IMR-90 (cell line): ENCODE data around the gene GPR139. TPM values are rescaled to one million over a fixed set of nuclear protein-coding genes. Genes with fewer than 3 reads are reported as not detected.

Source experiments
- ATAC-seq: fragments of 200-7000 bp; cut with Tn5 transposase; 2 replicates; pipeline ENCODE4 v1.9.1; 2020; ENCODE audit warnings: low read depth, mild to moderate bottlenecking, moderate library complexity
- BruUV-seq: library from RNA; stranded (reverse); fragments of 400-500 nt; replicated peaks from 2 replicates; lab custom pipeline; 2021; lab: Mats Ljungman, UMichigan
- CTCF ChIA-PET: fragments of 300-600 bp; formaldehyde crosslinking; extraction: SDS; loops from one replicate; lab custom pipeline; 2021; ENCODE audit warnings: antibody characterized with exemption; lab: Yijun Ruan, JAX
- POLR2A ChIA-PET: fragments of 300-600 bp; sonication (Branson Sonifier 250); formaldehyde crosslinking; loops from one replicate; lab custom pipeline; 2022; ENCODE audit warnings: antibody characterized with exemption; ENCODE audit not compliant: unreplicated experiment; lab: Charles Lee
- DNase-seq: peaks from one replicate; pipeline ENCODE4 v3.0.0; 2013
- H2AFZ ChIP-seq: replicated peaks from 2 replicates; pipeline ENCODE3; 2013; ENCODE audit warnings: low read length, mild to moderate bottlenecking; ENCODE audit not compliant: poor library complexity
- H2AK5ac ChIP-seq: 2 replicates; pipeline ENCODE4 v1.6.1; 2013; ENCODE audit warnings: low read depth, low read length, inconsistent platforms
- H2AK9ac ChIP-seq: replicated peaks from 2 replicates; pipeline ENCODE3; 2013; ENCODE audit warnings: mild to moderate bottlenecking, low read depth, low read length, moderate library complexity; ENCODE audit not compliant: poor library complexity
- H2BK120ac ChIP-seq: 2 replicates; pipeline ENCODE4 v1.6.1; 2013; ENCODE audit warnings: low read depth, low read length, inconsistent platforms
- H2BK15ac ChIP-seq: 3 replicates; pipeline ENCODE4 v1.6.1; 2013; ENCODE audit warnings: low read depth, low read length, inconsistent platforms
- H2BK20ac ChIP-seq: 2 replicates; pipeline ENCODE4 v1.6.1; 2013; ENCODE audit warnings: low read depth, mild to moderate bottlenecking, inconsistent platforms, low read length, moderate library complexity
- H2BK5ac ChIP-seq: 2 replicates; pipeline ENCODE4 v1.6.1; 2013; ENCODE audit warnings: mild to moderate bottlenecking, low read depth, low read length, inconsistent platforms; ENCODE audit not compliant: poor library complexity, severe bottlenecking
- H3K14ac ChIP-seq: replicated peaks from 2 replicates; pipeline ENCODE4 v1.6.1; 2013; ENCODE audit warnings: low read depth, low read length, inconsistent platforms
- H3K18ac ChIP-seq: 2 replicates; pipeline ENCODE4 v1.6.1; 2013; ENCODE audit warnings: low read depth, low read length, control low read depth
- H3K23ac ChIP-seq: 2 replicates; pipeline ENCODE4 v1.6.1; 2013; ENCODE audit warnings: low read depth, low read length, inconsistent platforms
- H3K27ac ChIP-seq: 2 replicates; pipeline ENCODE4 v1.5.1; 2013; ENCODE audit warnings: mild to moderate bottlenecking, control low read depth, low read length; ENCODE audit not compliant: insufficient read depth
- H3K27me3 ChIP-seq: 2 replicates; pipeline ENCODE4 v1.6.1; 2013; ENCODE audit warnings: low read length; ENCODE audit not compliant: control insufficient read depth, insufficient read depth
- H3K36me3 ChIP-seq: 2 replicates; pipeline ENCODE4 v1.6.1; 2013; ENCODE audit warnings: low read length, mixed read lengths; ENCODE audit not compliant: control insufficient read depth, insufficient read depth
- H3K4ac ChIP-seq: 2 replicates; pipeline ENCODE4 v1.6.1; 2013; ENCODE audit warnings: low read depth, low read length, inconsistent platforms
- H3K4me1 ChIP-seq: 2 replicates; pipeline ENCODE4 v1.6.1; 2013; ENCODE audit warnings: low read length, mixed read lengths; ENCODE audit not compliant: control insufficient read depth, insufficient read depth
- H3K4me2 ChIP-seq: 2 replicates; pipeline ENCODE4 v1.6.1; 2013; ENCODE audit warnings: low read depth, mild to moderate bottlenecking, control low read depth, low read length, moderate library complexity
- H3K4me3 ChIP-seq: 2 replicates; pipeline ENCODE4 v1.5.1; 2013; ENCODE audit warnings: low read depth, mild to moderate bottlenecking, control low read depth, low read length, moderate library complexity; ENCODE audit not compliant: insufficient read depth
- H3K56ac ChIP-seq: 2 replicates; pipeline ENCODE4 v1.6.1; 2013; ENCODE audit warnings: low read length, inconsistent platforms; ENCODE audit not compliant: insufficient read depth; ENCODE audit errors: extremely low read depth
- H3K79me1 ChIP-seq, 2 experiments: 2 replicates each; pipeline ENCODE4 v1.6.1; 2013; ENCODE audit warnings: low read length in 2 of 2, inconsistent platforms in 1 of 2, low read depth in 1 of 2
- H3K9ac ChIP-seq: 2 replicates; pipeline ENCODE4 v1.6.1; 2013; ENCODE audit warnings: low read depth, low read length, control low read depth
- H3K9me1 ChIP-seq: 2 replicates; pipeline ENCODE4 v1.6.1; 2013; ENCODE audit warnings: low read length, inconsistent platforms; ENCODE audit not compliant: insufficient read depth
- H3K9me3 ChIP-seq: 2 replicates; pipeline ENCODE4 v1.6.1; 2013; ENCODE audit warnings: low read length; ENCODE audit not compliant: control insufficient read depth, insufficient read depth
- H4K20me1 ChIP-seq: 2 replicates; pipeline ENCODE4 v1.6.1; 2013; ENCODE audit warnings: low read length, inconsistent platforms; ENCODE audit not compliant: insufficient read depth
- H4K5ac ChIP-seq: 2 replicates; pipeline ENCODE4 v1.6.1; 2013; ENCODE audit warnings: mild to moderate bottlenecking, low read depth, low read length, control low read depth
- H4K8ac ChIP-seq, 2 experiments: 2 replicates each; pipeline ENCODE4 v1.6.1; 2013; ENCODE audit warnings: low read depth in 2 of 2, low read length in 2 of 2, control low read depth in 1 of 2, inconsistent platforms in 1 of 2
- H4K91ac ChIP-seq: 2 replicates; pipeline ENCODE4 v1.6.1; 2013; ENCODE audit warnings: low read depth, low read length, inconsistent platforms; ENCODE audit not compliant: insufficient read depth
- BHLHE40 ChIP-seq: fragments of 150-350 bp; IDR thresholded peaks from 2 replicates; pipeline ENCODE4 v1.6.1; 2016; ENCODE audit warnings: mild to moderate bottlenecking, low read depth, low read length
- CEBPB ChIP-seq: IDR thresholded peaks from 2 replicates; pipeline ENCODE4 v1.6.1; 2012; ENCODE audit warnings: low read depth, low read length, improper control_type of control experiment
- CHD1 ChIP-seq: IDR thresholded peaks from 2 replicates; pipeline ENCODE4 v1.6.1; 2012; ENCODE audit warnings: low read depth, low read length, improper control_type of control experiment
- FOS ChIP-seq: fragments of 150-350 bp; IDR thresholded peaks from 2 replicates; pipeline ENCODE4 v1.6.1; 2016; ENCODE audit warnings: low read depth, low read length
- MAFK ChIP-seq: IDR thresholded peaks from 2 replicates; pipeline ENCODE4 v1.6.1; 2012; ENCODE audit warnings: low read depth, low read length, improper control_type of control experiment
- MAZ ChIP-seq: IDR thresholded peaks from 2 replicates; pipeline ENCODE4 v1.6.1; 2012; ENCODE audit warnings: low read depth, mild to moderate bottlenecking, low read length, improper control_type of control experiment, moderate library complexity, borderline replicate concordance
- MXI1 ChIP-seq: IDR thresholded peaks from 2 replicates; pipeline ENCODE4 v1.6.1; 2012; ENCODE audit warnings: low read depth, mild to moderate bottlenecking, low read length, moderate library complexity, borderline replicate concordance
- NFE2L2 ChIP-seq: fragments of 150-350 bp; IDR thresholded peaks from 2 replicates; pipeline ENCODE4 v1.6.1; 2016; ENCODE audit warnings: low read depth, mild to moderate bottlenecking, low read length
- POLR2A ChIP-seq: IDR thresholded peaks from 2 replicates; pipeline ENCODE4 v1.6.1; 2012; ENCODE audit warnings: mild to moderate bottlenecking, low read depth, low read length
- RAD21 ChIP-seq: IDR thresholded peaks from 2 replicates; pipeline ENCODE4 v1.6.1; 2012; ENCODE audit warnings: low read length, improper control_type of control experiment
- RCOR1 ChIP-seq: IDR thresholded peaks from 2 replicates; pipeline ENCODE4 v1.6.1; 2012; ENCODE audit warnings: mild to moderate bottlenecking, low read length, improper control_type of control experiment; ENCODE audit not compliant: insufficient replicate concordance
- RFX5 ChIP-seq: IDR thresholded peaks from 2 replicates; pipeline ENCODE4 v1.8.0; 2012; ENCODE audit warnings: low read depth, mild to moderate bottlenecking, low read length, moderate library complexity
- SMC3 ChIP-seq: fragments of 150-350 bp; IDR thresholded peaks from 2 replicates; pipeline ENCODE4 v1.6.1; 2016; ENCODE audit warnings: low read depth, mild to moderate bottlenecking, antibody characterized with exemption, low read length, moderate library complexity
- WGBS, 2 experiments: methylation state at CpG; one replicate each; pipeline versions ENCODE4 v1.1.5 to v1.1.7; 2013; ENCODE audit warnings: missing lambda C conversion rate in 2 of 2; ENCODE audit not compliant: insufficient read length in 1 of 2; ENCODE audit errors: extremely low coverage in 2 of 2; 5-methylcytosine and 5-hydroxymethylcytosine counted together
- dilution Hi-C: fragments of 300-500 bp; cut with HindIII; formaldehyde crosslinking; loops from one replicate; pipeline ENCODE4 v1.14.3; 2018; ENCODE audit warnings: low sequenced_read_pairs; ENCODE audit not compliant: unreplicated experiment
- in situ Hi-C: fragments of 300-500 bp; cut with MboI; formaldehyde crosslinking; loops from 3 replicates; pipeline ENCODE4 v1.14.3; 2019; ENCODE audit warnings: low sequenced_read_pairs, inconsistent platforms, mixed read lengths
- intact Hi-C: fragments of 100-400 bp; cut with micrococcal nuclease; formaldehyde crosslinking; loops from 2 replicates; pipeline ENCODE4 v1.10.0; 2022
- polyA plus RNA-seq, 3 experiments: library from polyadenylated mRNA; depleted of rRNA; stranded (reverse); fragments of >200 nt; gene quantifications; 2 replicates each; pipeline ENCODE4 v1.2.3, GENCODE V29; 2012; ENCODE audit warnings: low replicate concordance in 1 of 3
- total RNA-seq: library from RNA; depleted of rRNA; stranded (reverse); fragments of >200 nt; gene quantifications from 2 replicates; pipeline ENCODE4 v1.2.3, GENCODE V29; 2012
- TF ChIP-seq, protein P1 (sequence below): conservative IDR thresholded peaks from 2 replicates; pipeline ENCODE4 v1.5.1; 2012; ENCODE audit warnings: mild to moderate bottlenecking, low read depth, low read length, improper control_type of control experiment
- TF ChIP-seq, protein P2 (sequence below): fragments of 150-350 bp; IDR thresholded peaks from 2 replicates; pipeline ENCODE4 v1.6.1; 2017; ENCODE audit warnings: mild to moderate bottlenecking, antibody characterized with exemption, low read length, low read depth
- TF ChIP-seq, protein P3 (sequence below): fragments of 150-350 bp; IDR thresholded peaks from 2 replicates; pipeline ENCODE4 v1.6.1; 2016; ENCODE audit warnings: low read depth, mild to moderate bottlenecking, low read length, moderate library complexity, borderline replicate concordance

GPR139 gene
- total and polyA plus RNA-seq, 2 of the 4 experiments (the other 2 are of a cell fraction), result not detected

DNA sequence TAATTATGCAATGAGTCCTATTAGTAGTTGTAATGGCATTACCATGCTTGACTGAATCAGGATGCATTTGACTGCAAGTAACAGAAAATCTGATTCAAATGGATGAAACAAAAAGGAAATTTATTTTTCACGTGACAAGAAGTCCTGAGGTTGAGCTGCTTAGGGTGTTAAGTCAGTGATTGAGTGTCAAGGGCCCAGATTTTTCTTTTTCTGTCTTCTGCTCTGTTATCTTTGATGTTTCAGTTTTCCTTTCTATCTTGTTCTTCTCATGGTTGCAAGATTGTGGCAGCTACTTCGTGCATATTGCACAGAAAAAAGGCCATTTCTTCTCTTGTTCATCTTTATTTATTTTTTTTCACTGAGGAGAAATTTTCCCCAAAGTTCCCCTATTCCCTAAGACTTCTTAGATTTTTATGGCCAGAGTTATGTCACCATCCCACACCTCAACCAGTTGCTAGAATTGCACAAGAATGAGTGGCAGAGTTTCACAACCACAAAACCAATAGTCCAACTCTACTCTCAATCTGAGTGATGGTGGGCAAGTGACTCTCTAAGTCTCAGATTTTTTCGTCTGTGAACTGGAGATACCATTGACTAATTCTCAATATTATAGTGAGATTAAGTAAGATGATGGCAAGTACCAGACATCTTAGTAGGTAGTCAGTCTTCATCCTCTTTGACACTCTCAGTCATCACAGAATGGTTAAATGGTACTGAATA, 15.7 kb upstream of the GPR139 start:
- H2AK9ac ChIP-seq, result no peak overlapping the region
- no peak overlapping the region for H4K8ac ChIP-seq
- no peaks in the 10 kb centered on the region for H3K79me1 ChIP-seq
- H2BK15ac ChIP-seq, result no peak overlapping the region
- H3K9me3 ChIP-seq, result no peaks in the 10 kb centered on the region
- H2BK20ac ChIP-seq, result no peak overlapping the region
- H3K27ac ChIP-seq, result no peak overlapping the region
- no peak overlapping the region for H2AK5ac ChIP-seq
- H3K9ac ChIP-seq, result no peak overlapping the region
- H4K20me1 ChIP-seq, result no peaks in the 10 kb centered on the region
- no peak for ATAC-seq
- in situ Hi-C loops, result no loop called here
- no peak overlapping the region for H3K4me2 ChIP-seq
- H3K27me3 ChIP-seq, result no peaks in the 10 kb centered on the region
- H3K4me1 ChIP-seq, result no peaks in the 10 kb centered on the region
- no peak overlapping the region for H3K18ac ChIP-seq
- H3K23ac ChIP-seq, result no peak overlapping the region
- no peaks in the 10 kb centered on the region for H3K9me1 ChIP-seq
- H4K91ac ChIP-seq, result no peak overlapping the region
- intact Hi-C loops, result no loop called here
- DNase-seq, result no peak
- no peak overlapping the region for H3K4me3 ChIP-seq
- H3K14ac ChIP-seq, result no peak overlapping the region
- dilution Hi-C loops, result no loop called here
- BruUV-seq, result no TSS peak
- CTCF ChIA-PET, result no interaction called here
- POLR2A ChIA-PET, result no interaction called here
- WGBS, 2 experiments, result no CpG with 5 or more reads among the region's 3 CpGs
- no peak overlapping the region for H2AFZ ChIP-seq
- H3K36me3 ChIP-seq, result no peaks in the 10 kb centered on the region
- no peak overlapping the region for H3K4ac ChIP-seq
- no peak overlapping the region for H2BK5ac ChIP-seq
- no peak overlapping the region for H2BK120ac ChIP-seq
- no peak for TF ChIP-seq MXI1
- TF ChIP-seq RFX5, result no peak
- TF ChIP-seq, protein P1, sequence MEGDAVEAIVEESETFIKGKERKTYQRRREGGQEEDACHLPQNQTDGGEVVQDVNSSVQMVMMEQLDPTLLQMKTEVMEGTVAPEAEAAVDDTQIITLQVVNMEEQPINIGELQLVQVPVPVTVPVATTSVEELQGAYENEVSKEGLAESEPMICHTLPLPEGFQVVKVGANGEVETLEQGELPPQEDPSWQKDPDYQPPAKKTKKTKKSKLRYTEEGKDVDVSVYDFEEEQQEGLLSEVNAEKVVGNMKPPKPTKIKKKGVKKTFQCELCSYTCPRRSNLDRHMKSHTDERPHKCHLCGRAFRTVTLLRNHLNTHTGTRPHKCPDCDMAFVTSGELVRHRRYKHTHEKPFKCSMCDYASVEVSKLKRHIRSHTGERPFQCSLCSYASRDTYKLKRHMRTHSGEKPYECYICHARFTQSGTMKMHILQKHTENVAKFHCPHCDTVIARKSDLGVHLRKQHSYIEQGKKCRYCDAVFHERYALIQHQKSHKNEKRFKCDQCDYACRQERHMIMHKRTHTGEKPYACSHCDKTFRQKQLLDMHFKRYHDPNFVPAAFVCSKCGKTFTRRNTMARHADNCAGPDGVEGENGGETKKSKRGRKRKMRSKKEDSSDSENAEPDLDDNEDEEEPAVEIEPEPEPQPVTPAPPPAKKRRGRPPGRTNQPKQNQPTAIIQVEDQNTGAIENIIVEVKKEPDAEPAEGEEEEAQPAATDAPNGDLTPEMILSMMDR, result no peak
- TF ChIP-seq MAFK, result no peak
- TF ChIP-seq NFE2L2, result no peak
- TF ChIP-seq, protein P2, sequence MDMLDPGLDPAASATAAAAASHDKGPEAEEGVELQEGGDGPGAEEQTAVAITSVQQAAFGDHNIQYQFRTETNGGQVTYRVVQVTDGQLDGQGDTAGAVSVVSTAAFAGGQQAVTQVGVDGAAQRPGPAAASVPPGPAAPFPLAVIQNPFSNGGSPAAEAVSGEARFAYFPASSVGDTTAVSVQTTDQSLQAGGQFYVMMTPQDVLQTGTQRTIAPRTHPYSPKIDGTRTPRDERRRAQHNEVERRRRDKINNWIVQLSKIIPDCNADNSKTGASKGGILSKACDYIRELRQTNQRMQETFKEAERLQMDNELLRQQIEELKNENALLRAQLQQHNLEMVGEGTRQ, result no peak
- TF ChIP-seq BHLHE40, result no peak
- TF ChIP-seq, protein P3, sequence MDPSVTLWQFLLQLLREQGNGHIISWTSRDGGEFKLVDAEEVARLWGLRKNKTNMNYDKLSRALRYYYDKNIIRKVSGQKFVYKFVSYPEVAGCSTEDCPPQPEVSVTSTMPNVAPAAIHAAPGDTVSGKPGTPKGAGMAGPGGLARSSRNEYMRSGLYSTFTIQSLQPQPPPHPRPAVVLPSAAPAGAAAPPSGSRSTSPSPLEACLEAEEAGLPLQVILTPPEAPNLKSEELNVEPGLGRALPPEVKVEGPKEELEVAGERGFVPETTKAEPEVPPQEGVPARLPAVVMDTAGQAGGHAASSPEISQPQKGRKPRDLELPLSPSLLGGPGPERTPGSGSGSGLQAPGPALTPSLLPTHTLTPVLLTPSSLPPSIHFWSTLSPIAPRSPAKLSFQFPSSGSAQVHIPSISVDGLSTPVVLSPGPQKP, result no peak
- no peak for TF ChIP-seq SMC3
- TF ChIP-seq FOS, result no peak
- no peak for TF ChIP-seq CEBPB
- no peak for TF ChIP-seq POLR2A
- no peak for TF ChIP-seq RAD21
- no peak for TF ChIP-seq RCOR1
- no peak for TF ChIP-seq CHD1
- TF ChIP-seq MAZ, result no peak
- H3K56ac ChIP-seq, result no peak overlapping the region
- no peak overlapping the region for H4K5ac ChIP-seq
